ENCODE data around the gene ABCA4.

The ABCA4 gene

DNA sequence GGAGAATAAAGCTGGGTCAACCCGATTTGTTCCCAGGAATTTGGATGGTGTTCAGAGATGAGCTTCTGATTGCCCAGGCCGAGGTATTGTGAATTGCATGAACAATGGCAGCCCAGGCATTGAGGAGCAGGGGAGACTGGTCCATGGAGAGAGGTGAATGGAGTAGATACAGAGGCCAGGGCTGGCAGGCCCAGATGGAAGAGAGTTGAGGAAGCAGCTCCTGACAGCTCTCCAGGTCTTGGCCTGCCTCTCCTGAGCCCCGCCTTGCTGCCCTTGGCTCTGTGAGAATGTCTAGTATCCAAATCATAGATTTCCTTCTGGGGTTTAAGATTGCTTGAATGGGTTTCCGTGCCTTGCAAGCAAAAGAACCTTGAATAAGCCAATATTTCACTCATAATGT lies 11.5 kb downstream of the ABCA4 start:
- DNase-seq (ENCODE audit: insufficient read length, low spot score) (no peak), FAIRE-seq (no peak)
- TF ChIP-seq, protein P1, sequence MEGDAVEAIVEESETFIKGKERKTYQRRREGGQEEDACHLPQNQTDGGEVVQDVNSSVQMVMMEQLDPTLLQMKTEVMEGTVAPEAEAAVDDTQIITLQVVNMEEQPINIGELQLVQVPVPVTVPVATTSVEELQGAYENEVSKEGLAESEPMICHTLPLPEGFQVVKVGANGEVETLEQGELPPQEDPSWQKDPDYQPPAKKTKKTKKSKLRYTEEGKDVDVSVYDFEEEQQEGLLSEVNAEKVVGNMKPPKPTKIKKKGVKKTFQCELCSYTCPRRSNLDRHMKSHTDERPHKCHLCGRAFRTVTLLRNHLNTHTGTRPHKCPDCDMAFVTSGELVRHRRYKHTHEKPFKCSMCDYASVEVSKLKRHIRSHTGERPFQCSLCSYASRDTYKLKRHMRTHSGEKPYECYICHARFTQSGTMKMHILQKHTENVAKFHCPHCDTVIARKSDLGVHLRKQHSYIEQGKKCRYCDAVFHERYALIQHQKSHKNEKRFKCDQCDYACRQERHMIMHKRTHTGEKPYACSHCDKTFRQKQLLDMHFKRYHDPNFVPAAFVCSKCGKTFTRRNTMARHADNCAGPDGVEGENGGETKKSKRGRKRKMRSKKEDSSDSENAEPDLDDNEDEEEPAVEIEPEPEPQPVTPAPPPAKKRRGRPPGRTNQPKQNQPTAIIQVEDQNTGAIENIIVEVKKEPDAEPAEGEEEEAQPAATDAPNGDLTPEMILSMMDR (IDR thresholded peaks at IDR 0.05; ENCODE audit: insufficient read depth, missing control alignments) = no peak

DNA sequence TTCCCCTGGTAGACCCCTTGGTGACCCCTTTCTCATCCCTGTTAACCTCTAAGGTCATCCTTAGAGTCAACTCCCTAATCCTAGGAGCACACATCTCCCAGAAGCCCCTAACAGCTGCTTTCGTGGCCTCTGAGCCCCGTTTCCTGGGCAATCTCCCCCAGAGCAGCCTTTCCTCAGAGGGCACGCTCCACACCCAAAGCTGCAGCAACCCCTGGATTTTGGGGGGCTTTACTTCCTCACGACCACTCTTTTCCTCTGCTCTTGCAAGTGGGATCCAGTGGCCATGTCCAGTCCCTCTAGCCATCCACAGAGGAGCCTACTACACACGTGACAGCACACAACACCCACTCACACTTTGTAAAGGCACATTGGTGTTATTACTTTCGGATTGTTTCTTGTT lies 13.8 kb downstream of the ABCA4 start:
- FAIRE-seq = no peak
- DNase-seq (ENCODE audit: insufficient read length, low spot score) = no peak
- TF ChIP-seq, protein P1 (IDR thresholded peaks at IDR 0.05; ENCODE audit: insufficient read depth, missing control alignments) = no peak

DNA sequence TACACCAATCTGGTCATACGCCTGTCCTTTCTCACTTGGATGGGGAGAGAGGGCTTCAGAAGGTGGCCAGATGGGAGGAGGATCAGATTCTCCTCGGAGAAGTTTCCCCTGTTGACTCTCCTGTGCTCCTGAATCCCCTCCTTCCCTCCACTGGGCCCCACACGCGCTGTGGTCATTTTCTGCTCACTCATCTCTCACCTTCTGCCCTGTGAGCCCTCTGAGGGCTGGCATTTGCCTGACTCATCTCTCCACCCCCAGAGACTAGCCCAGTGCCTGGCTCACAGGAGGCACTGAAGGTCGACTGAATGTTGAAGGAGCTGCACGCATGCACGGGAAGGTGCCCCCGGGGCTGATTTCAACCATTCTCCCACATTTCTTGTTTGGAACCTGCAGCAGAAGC lies 14.2 kb downstream of the ABCA4 start:
- FAIRE-seq (no peak), DNase-seq (ENCODE audit: insufficient read length, low spot score) (no peak)
- TF ChIP-seq, protein P1 (IDR thresholded peaks at IDR 0.05; ENCODE audit: insufficient read depth, missing control alignments) = no peak

DNA sequence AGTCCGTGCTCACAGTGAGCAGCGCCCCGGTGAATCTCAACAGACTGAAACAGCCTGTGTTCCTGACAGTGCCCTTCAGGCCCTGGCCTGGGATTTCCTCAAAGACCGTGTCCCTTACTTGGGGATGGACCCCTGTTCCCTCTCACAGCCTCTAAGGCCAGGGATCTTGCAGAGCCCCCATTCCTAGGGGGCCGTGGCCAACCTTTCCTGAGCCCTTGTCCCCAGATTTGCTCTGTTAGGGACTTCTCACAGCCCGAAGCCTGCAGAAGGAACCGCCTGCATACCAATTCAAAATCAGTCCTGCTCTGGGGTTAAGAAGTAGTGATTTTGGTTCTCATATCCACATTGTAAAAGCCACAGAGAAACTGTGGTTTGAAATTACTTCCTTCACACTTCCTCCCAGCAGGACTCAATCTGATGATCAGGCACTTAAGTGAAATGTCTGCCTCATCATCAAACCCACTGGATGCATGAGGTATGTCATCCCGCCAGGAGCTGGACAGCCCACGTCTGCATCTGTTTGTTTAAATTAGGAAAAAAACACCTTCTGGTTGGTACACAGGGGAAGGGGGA lies 14.9 kb downstream of the ABCA4 start:
- TF ChIP-seq, protein P1 (IDR thresholded peaks at IDR 0.05; ENCODE audit: insufficient read depth, missing control alignments) = no peak
- FAIRE-seq = no peak
- DNase-seq (ENCODE audit: insufficient read length, low spot score) = no peak

DNA sequence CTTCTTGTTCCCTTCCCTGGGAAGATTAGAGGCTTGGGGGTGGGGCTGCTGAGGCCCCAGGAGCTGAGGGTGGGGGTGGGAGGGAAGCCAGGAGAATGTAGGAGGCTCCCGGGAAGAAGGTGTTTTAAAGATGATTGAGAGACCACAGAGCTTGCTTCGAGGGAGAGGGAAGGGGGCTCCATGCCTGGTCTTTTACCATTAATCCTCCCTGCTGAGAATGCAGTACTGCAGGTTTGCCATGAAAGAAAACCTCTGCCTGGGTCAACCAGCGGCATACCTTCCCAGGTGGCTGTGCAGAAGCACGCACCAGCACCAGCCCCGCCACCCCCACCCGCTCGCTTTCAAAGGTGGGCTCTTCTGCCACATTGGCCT lies 15.4 kb downstream of the ABCA4 start:
- TF ChIP-seq, protein P1 (IDR thresholded peaks at IDR 0.05; ENCODE audit: insufficient read depth, missing control alignments) = no peak
- no peak for DNase-seq (ENCODE audit: insufficient read length, low spot score)
- FAIRE-seq = no peak

DNA sequence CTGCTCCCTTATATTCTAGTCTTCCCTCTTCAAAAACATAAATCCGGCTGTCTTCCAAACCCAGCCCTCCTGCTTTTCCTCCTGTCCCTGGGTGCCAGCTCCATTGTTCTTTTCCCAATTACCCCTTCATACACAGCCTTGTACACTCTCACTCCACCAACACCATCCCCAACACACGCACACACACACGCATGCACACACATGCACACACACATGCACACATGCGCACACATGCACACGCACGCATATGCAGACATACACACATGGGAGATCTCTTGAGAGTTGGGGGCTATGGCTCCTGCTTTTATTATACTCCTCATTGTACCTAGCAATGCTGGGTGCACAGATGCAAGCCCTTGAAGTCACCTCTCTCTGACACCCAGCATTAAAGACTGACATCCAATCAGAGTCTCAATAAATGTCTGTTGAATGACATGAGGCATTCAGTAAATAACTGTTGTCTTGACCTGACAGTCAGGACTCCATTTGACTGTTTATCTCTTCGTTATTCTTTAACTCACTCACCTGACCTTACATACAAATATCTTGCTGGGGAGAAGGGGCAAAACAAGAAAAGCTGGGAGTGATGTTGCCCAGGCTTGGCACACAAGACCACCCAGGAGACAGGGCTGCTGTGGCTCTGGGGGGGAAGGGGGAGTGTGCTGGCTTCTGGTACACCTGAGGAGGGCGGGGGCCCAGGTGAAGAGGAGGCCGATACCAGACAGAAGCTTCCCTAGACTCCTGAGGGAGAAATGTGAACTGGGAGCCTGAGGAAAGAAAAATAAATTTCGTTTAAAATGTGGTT lies 16.0 kb downstream of the ABCA4 start:
- DNase-seq (ENCODE audit: insufficient read length, low spot score) = no peak
- no peak for FAIRE-seq

More for the DNA sequence above, 16.0 kb downstream of the ABCA4 start:
- TF ChIP-seq, protein P1 (IDR thresholded peaks at IDR 0.05; ENCODE audit: insufficient read depth, missing control alignments) = no peak

All from D721Med (cell line).